ENCODE measurements around the gene OGG1. TPM values are rescaled to one million over a fixed set of nuclear protein-coding genes. Genes with fewer than 3 reads are reported as not detected.

The OGG1 gene
- total RNA-seq, 3 donors from 2014 or later (not counting 1 experiment from before 2014, with no cell fraction given), result 33.4 to 52.1 (median 34.7) TPM

DNA sequence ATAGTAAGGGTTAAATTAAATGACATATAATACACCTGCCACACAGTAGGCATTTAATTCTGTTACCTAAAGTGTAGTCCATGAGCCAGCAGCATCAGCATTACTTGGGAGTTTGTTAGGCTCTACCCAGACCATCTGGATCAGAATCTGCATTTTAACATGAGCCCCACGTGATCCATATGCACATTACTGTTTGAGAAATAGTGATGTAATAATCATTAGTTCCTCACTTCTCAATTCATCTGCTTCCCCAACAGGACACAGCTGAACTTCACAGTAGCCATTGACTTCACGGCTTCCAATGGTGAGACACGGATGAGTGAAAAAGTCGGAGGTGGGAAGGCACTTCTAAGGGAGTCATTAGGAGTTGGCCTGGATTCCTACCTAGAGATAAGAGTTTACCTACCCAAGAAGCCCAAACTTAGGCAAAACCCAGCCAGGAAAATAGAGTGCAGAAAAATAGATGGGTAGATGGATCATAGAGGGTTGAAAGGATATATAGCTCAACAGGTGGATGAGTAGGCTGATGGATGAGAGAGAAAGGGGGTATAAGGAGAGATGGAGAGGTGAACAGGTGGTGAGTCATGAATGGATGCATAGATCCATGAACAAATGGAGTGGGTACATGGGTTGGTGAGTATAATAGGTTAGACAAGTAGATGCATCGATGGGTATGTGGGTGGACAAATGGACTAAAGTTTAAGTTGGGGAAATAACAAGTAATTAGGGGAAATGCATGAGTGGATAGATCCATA is 32.8 kb upstream of the OGG1 start:
- ATAC-seq, result no peak
- Mint-ChIP-seq H3K27me3 (ENCODE audit: low read depth in 2 of 2) (peaks cover 0 to 6% of the 10 kb centered on the region in 2 donors), H3K27ac (no peak overlapping the region), H3K36me3 (no peaks in the 10 kb centered on the region), H3K4me3 (no peak overlapping the region), H3K4me1 (peaks cover 0 to 4% of the 10 kb centered on the region in 2 donors), H3K9me3 (no peaks in the 10 kb centered on the region)
- Histone ChIP-seq H3K4me3 (ENCODE audit: low read length) (no peak overlapping the region), H3K27me3 (ENCODE audit: control insufficient read depth, insufficient read depth, low read length) (no peaks in the 10 kb centered on the region), H3K27ac (ENCODE audit: low read length) (no peak overlapping the region), H3K4me1 (ENCODE audit: control insufficient read depth, insufficient read depth, low read length) (no peaks in the 10 kb centered on the region), H3K36me3 (ENCODE audit: control insufficient read depth, insufficient read depth, low read length) (no peaks in the 10 kb centered on the region), H3K9me3 (ENCODE audit: control insufficient read depth, insufficient read depth, low read length) (no peaks in the 10 kb centered on the region)
- intact Hi-C loops (cut with micrococcal nuclease), result no loop called here
- TF ChIP-seq, protein P1, sequence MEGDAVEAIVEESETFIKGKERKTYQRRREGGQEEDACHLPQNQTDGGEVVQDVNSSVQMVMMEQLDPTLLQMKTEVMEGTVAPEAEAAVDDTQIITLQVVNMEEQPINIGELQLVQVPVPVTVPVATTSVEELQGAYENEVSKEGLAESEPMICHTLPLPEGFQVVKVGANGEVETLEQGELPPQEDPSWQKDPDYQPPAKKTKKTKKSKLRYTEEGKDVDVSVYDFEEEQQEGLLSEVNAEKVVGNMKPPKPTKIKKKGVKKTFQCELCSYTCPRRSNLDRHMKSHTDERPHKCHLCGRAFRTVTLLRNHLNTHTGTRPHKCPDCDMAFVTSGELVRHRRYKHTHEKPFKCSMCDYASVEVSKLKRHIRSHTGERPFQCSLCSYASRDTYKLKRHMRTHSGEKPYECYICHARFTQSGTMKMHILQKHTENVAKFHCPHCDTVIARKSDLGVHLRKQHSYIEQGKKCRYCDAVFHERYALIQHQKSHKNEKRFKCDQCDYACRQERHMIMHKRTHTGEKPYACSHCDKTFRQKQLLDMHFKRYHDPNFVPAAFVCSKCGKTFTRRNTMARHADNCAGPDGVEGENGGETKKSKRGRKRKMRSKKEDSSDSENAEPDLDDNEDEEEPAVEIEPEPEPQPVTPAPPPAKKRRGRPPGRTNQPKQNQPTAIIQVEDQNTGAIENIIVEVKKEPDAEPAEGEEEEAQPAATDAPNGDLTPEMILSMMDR (IDR thresholded peaks at IDR 0.05), result no peak
- no peak for DNase-seq
- WGBS (ENCODE audit: insufficient coverage), result 86% methylated on average over 5 of the region's 5 CpGs

DNA sequence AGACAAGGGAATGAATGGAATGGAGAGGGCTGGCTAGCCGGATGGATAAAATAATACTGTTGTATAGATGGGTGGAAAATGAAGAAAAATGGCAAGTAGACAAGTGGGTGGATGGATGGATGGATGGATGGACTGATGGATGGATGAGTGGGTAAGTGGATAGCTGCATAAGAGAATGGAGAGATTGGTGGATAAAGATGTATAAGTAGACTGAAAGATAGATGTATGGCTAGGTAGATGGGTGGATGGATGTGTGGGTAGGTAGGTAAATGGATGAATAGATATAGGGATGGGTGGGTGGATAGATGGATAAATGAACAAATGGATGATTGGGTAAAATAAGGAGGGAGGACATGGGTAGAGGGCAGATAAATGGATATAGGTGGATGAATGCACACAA is 32.2 kb upstream of the OGG1 start:
- Mint-ChIP-seq H3K27me3 (ENCODE audit: low read depth in 2 of 2) (peaks cover 0 to 6% of the 10 kb centered on the region in 2 donors), H3K27ac (no peak overlapping the region), H3K36me3 (no peaks in the 10 kb centered on the region), H3K4me3 (no peak overlapping the region), H3K9me3 (no peaks in the 10 kb centered on the region), H3K4me1 (peaks cover 0 to 4% of the 10 kb centered on the region in 2 donors)
- TF ChIP-seq, protein P1 (IDR thresholded peaks at IDR 0.05), result no peak
- ATAC-seq (no peak), DNase-seq (no peak)
- Histone ChIP-seq H3K4me3 (ENCODE audit: low read length) (no peak overlapping the region), H3K9me3 (ENCODE audit: control insufficient read depth, insufficient read depth, low read length) (no peaks in the 10 kb centered on the region), H3K27me3 (ENCODE audit: control insufficient read depth, insufficient read depth, low read length) (no peaks in the 10 kb centered on the region), H3K4me1 (ENCODE audit: control insufficient read depth, insufficient read depth, low read length) (no peaks in the 10 kb centered on the region), H3K27ac (ENCODE audit: low read length) (no peak overlapping the region), H3K36me3 (ENCODE audit: control insufficient read depth, insufficient read depth, low read length) (no peaks in the 10 kb centered on the region)
- intact Hi-C loops (cut with micrococcal nuclease), result no loop called here
- WGBS (ENCODE audit: insufficient coverage), result 94% methylated on average over 1 of the region's 1 CpG

DNA sequence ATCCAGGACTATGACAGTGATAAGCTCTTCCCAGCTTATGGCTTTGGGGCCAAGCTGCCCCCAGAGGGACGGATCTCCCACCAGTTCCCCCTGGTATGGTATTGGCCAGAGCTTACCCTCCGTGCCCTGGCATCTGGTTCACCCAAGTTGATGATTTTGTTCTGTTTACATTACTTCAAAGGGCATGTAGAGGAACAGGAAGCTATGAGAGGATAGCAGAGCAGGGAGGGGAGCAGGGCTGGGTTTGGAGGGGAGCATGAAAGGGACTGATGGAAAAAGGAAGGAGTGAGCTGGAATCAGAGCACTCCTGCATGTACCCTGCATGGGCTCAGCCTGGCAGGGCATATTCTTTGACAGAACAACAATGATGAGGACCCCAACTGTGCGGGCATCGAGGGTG is 31.6 kb upstream of the OGG1 start:
- no peak for DNase-seq
- H3K4me3 Mint-ChIP-seq, result no peak overlapping the region
- TF ChIP-seq, protein P1 (IDR thresholded peaks at IDR 0.05), result no peak
- 81% methylated on average over 4 of the region's 4 CpGs for WGBS (ENCODE audit: insufficient coverage)
- ATAC-seq, result no peak
- H3K9me3 Mint-ChIP-seq, result no peaks in the 10 kb centered on the region
- H3K9me3 ChIP-seq (ENCODE audit: control insufficient read depth, insufficient read depth, low read length), result no peaks in the 10 kb centered on the region
- H3K36me3 ChIP-seq (ENCODE audit: control insufficient read depth, insufficient read depth, low read length), result no peaks in the 10 kb centered on the region
- no peaks in the 10 kb centered on the region for H3K4me1 ChIP-seq (ENCODE audit: control insufficient read depth, insufficient read depth, low read length)
- H3K27me3 ChIP-seq (ENCODE audit: control insufficient read depth, insufficient read depth, low read length), result no peaks in the 10 kb centered on the region
- no peak overlapping the region for H3K27ac Mint-ChIP-seq
- H3K36me3 Mint-ChIP-seq, result no peaks in the 10 kb centered on the region
- H3K27me3 Mint-ChIP-seq (ENCODE audit: low read depth in 2 of 2), result peaks cover 0 to 3% of the 10 kb centered on the region in 2 donors
- H3K27ac ChIP-seq (ENCODE audit: low read length), result no peak overlapping the region
- no peak overlapping the region for H3K4me3 ChIP-seq (ENCODE audit: low read length)
- intact Hi-C loops (cut with micrococcal nuclease), result no loop called here
- peaks cover 0 to 4% of the 10 kb centered on the region in 2 donors for H3K4me1 Mint-ChIP-seq
